Epidermal melanocyte (primary cell): ENCODE data around the gene KCTD19.
A peak's percentile ranks its signal among the peaks of the same experiment; 100 is the strongest.

Source experiments
- DNase-seq: peaks from one replicate; pipeline ENCODE4 v3.0.0; 2011; ENCODE audit warnings: low spot score; ENCODE audit not compliant: insufficient read length

The KCTD19 gene

GRCh38 chr16:67326115-67326471, 448 bp downstream of the KCTD19 start:
- no peak for DNase-seq

- no peak for DNase-seq
These were observed 8.7 kb downstream of the KCTD19 start for GRCh38 chr16:67317853-67318252.

- no peak for DNase-seq
These were observed 13.8 kb downstream of the KCTD19 start for GRCh38 chr16:67312719-67313118.

- DNase-seq, result peak; percentile 44
These were observed 14.7 kb downstream of the KCTD19 start for GRCh38 chr16:67311607-67312488.

GRCh38 chr16:67310561-67310960, 16.0 kb downstream of the KCTD19 start:
- DNase-seq, result no peak

- no peak for DNase-seq
These were observed 21.1 kb downstream of the KCTD19 start for GRCh38 chr16:67305216-67306071.

GRCh38 chr16:67304020-67304419, 22.5 kb downstream of the KCTD19 start:
- no peak for DNase-seq

- no peak for DNase-seq
These were observed 23.6 kb downstream of the KCTD19 start for GRCh38 chr16:67302970-67303369.

- DNase-seq, result no peak
These were observed 24.5 kb downstream of the KCTD19 start for GRCh38 chr16:67302076-67302475.

- no peak for DNase-seq
These were observed 25.3 kb downstream of the KCTD19 start for GRCh38 chr16:67301080-67301782.

GRCh38 chr16:67299269-67299668, 27.3 kb downstream of the KCTD19 start:
- DNase-seq, result no peak

- no peak for DNase-seq
These were observed 28.3 kb downstream of the KCTD19 start for GRCh38 chr16:67298277-67298676.

GRCh38 chr16:67296420-67296819, 30.1 kb downstream of the KCTD19 start:
- DNase-seq, result no peak

- DNase-seq, result peak; percentile 49
These were observed 31.6 kb downstream of the KCTD19 start for GRCh38 chr16:67294938-67295361.

GRCh38 chr16:67294171-67294757, 32.3 kb downstream of the KCTD19 start:
- DNase-seq, result no peak

GRCh38 chr16:67291461-67291860, 35.1 kb downstream of the KCTD19 start:
- no peak for DNase-seq

GRCh38 chr16:67287960-67288359, 38.6 kb downstream of the KCTD19 start:
- DNase-seq, result no peak

- no peak for DNase-seq
These were observed 39.9 kb downstream of the KCTD19 start for GRCh38 chr16:67286441-67287235.

- no peak for DNase-seq
These were observed 41.6 kb downstream of the KCTD19 start for GRCh38 chr16:67284699-67285646.
